Neural cell (in vitro differentiated cells): ENCODE data around the gene CEP85. TPM values are rescaled to one million over a fixed set of nuclear protein-coding genes. Genes with fewer than 3 reads are reported as not detected.
"Not testable (repeated sequence)": the region's sequence is repeated elsewhere in the genome, so short reads cannot be mapped to it uniquely, and the experiment has no call there.

Experiments
- H2AFZ ChIP-seq: fragments of 200-600, 300-800 bp; sonication (generic), shearing (Covaris generic); 2 replicates; pipeline ENCODE4 v1.6.0; 2014; ENCODE audit warnings: low read depth, mild to moderate bottlenecking, antibody characterized with exemption, low read length, moderate library complexity
- H3F3A ChIP-seq: fragments of 200-600 bp; shearing (Covaris generic); 2 replicates; pipeline ENCODE4 v1.6.1; 2016; ENCODE audit warnings: mild to moderate bottlenecking, moderate library complexity, mixed read lengths, antibody characterized with exemption, low read length; ENCODE audit not compliant: insufficient read depth, poor library complexity, severe bottlenecking
- H3K27ac ChIP-seq: fragments of 200-600, 300-800 bp; sonication (generic), shearing (Covaris generic); 2 replicates; pipeline ENCODE4 v1.5.1; 2014; ENCODE audit warnings: mild to moderate bottlenecking, low read length, moderate library complexity
- H3K27me3 ChIP-seq: fragments of 300-800, 200-600 bp; sonication (generic), shearing (Covaris generic); 2 replicates; pipeline ENCODE4 v1.6.0; 2014; ENCODE audit warnings: mild to moderate bottlenecking, low read depth, low read length, moderate library complexity; ENCODE audit not compliant: insufficient read depth
- H3K36me3 ChIP-seq: fragments of 300-800, 200-600 bp; sonication (generic), shearing (Covaris generic); 2 replicates; pipeline ENCODE4 v1.5.1; 2014; ENCODE audit warnings: mild to moderate bottlenecking, antibody characterized with exemption, low read length, moderate library complexity; ENCODE audit not compliant: insufficient read depth
- H3K4me2 ChIP-seq: fragments of 300-800, 200-600 bp; sonication (generic), shearing (Covaris generic); 2 replicates; pipeline ENCODE4 v1.6.0; 2014; ENCODE audit warnings: mild to moderate bottlenecking, low read length
- H3K4me3 ChIP-seq: fragments of 300-800, 200-600 bp; sonication (generic), shearing (Covaris generic); 2 replicates; pipeline ENCODE4 v1.5.1; 2014; ENCODE audit warnings: mild to moderate bottlenecking, low read length, moderate library complexity
- H3K79me2 ChIP-seq: fragments of 200-600 bp; shearing (Covaris generic); replicated peaks from 2 replicates; pipeline ENCODE4 v1.6.0; 2014; ENCODE audit warnings: mild to moderate bottlenecking, low read length, moderate library complexity; ENCODE audit not compliant: insufficient read depth
- H3K9ac ChIP-seq: fragments of 300-800, 200-600 bp; sonication (generic), shearing (Covaris generic); 2 replicates; pipeline ENCODE4 v1.6.1; 2016; ENCODE audit warnings: mild to moderate bottlenecking, low read length, mixed read lengths
- H3K9me2 ChIP-seq: fragments of 200-600 bp; shearing (Covaris generic); 2 replicates; pipeline ENCODE4 v1.6.1; 2016; ENCODE audit warnings: mild to moderate bottlenecking, low read length, mixed read lengths; ENCODE audit not compliant: insufficient read depth
- H3K9me3 ChIP-seq: fragments of 200-600, 300-800 bp; sonication (generic), shearing (Covaris generic); 2 replicates; pipeline ENCODE4 v1.6.1; 2016; ENCODE audit warnings: mild to moderate bottlenecking, mixed run types, low read length, moderate library complexity, mixed read lengths
- H4K20me1 ChIP-seq: fragments of 200-600 bp; shearing (Covaris generic); 2 replicates; pipeline ENCODE4 v1.6.1; 2016; ENCODE audit warnings: mild to moderate bottlenecking, mixed run types; ENCODE audit not compliant: insufficient read depth
- CTCF ChIP-seq: fragments of 450-650 bp; IDR thresholded peaks from 2 replicates; pipeline ENCODE4 v1.5.1; 2014; ENCODE audit warnings: antibody characterized with exemption, mild to moderate bottlenecking, moderate library complexity; ENCODE audit not compliant: poor library complexity, severe bottlenecking
- EP300 ChIP-seq: fragments of 450-650 bp; conservative IDR thresholded peaks from 2 replicates; pipeline ENCODE4 v1.6.1; 2014; ENCODE audit warnings: antibody characterized with exemption, mild to moderate bottlenecking, moderate library complexity; ENCODE audit not compliant: poor library complexity, severe bottlenecking
- EZH2 ChIP-seq: fragments of 200-600, 300-800 bp; shearing (Covaris generic), sonication (generic); IDR thresholded peaks from 2 replicates; pipeline ENCODE4 v1.6.1; 2014; ENCODE audit warnings: antibody characterized with exemption, low read length, borderline replicate concordance, mild to moderate bottlenecking; ENCODE audit not compliant: insufficient read depth, poor library complexity, severe bottlenecking
- MXI1 ChIP-seq: fragments of 450-650 bp; conservative IDR thresholded peaks from 2 replicates; pipeline ENCODE4 v1.6.1; 2014; ENCODE audit warnings: antibody characterized with exemption, mild to moderate bottlenecking; ENCODE audit not compliant: poor library complexity, severe bottlenecking
- POLR2AphosphoS5 ChIP-seq: IDR thresholded peaks from 2 replicates; pipeline ENCODE4 v1.6.1; 2012
- RAD21 ChIP-seq: fragments of 450-650 bp; conservative IDR thresholded peaks from 2 replicates; pipeline ENCODE4 v1.6.1; 2014; ENCODE audit warnings: antibody characterized with exemption, mild to moderate bottlenecking, moderate library complexity
- REST ChIP-seq: IDR thresholded peaks from 2 replicates; pipeline ENCODE4 v1.6.1; 2012; ENCODE audit warnings: borderline replicate concordance
- SMC3 ChIP-seq: fragments of 450-650 bp; conservative IDR thresholded peaks from 2 replicates; pipeline ENCODE4 v1.6.1; 2014; ENCODE audit warnings: antibody characterized with exemption, mild to moderate bottlenecking, moderate library complexity; ENCODE audit not compliant: poor library complexity
- TAF1 ChIP-seq: IDR thresholded peaks from 2 replicates; pipeline ENCODE4 v1.6.1; 2012; ENCODE audit warnings: low read depth
- polyA plus RNA-seq: library from polyadenylated mRNA; depleted of rRNA; stranded (reverse); fragments of >200 nt; gene quantifications from 2 replicates; pipeline ENCODE4 v1.2.3, GENCODE V29; 2014

The CEP85 gene
- polyA plus RNA-seq, 1 donor from 2014 or later, result 20.5 TPM

- no peak overlapping the region for H3K4me2 ChIP-seq
- no peak overlapping the region for H3K4me3 ChIP-seq
These were observed 73.4 kb downstream of the CEP85 start for GRCh38 chr1:26307363-26307781.

GRCh38 chr1:26307966-26308899 is 74.2 kb downstream of the CEP85 start:
- not testable (repeated sequence) for H2AFZ ChIP-seq, H4K20me1 ChIP-seq, H3K36me3 ChIP-seq, H3F3A ChIP-seq, H3K27ac ChIP-seq, H3K27me3 ChIP-seq, H3K9me3 ChIP-seq, H3K9me2 ChIP-seq, H3K4me3 ChIP-seq, H3K4me2 ChIP-seq, H3K9ac ChIP-seq
- H3K79me2 ChIP-seq, result peaks cover 12% of the 10 kb centered on the region

More at GRCh38 chr1:26307363-26307781, 73.4 kb downstream of the CEP85 start:
- Histone ChIP-seq H3K36me3 (no peaks in the 10 kb centered on the region), H3K9me3 (no peaks in the 10 kb centered on the region), H3F3A (no peaks in the 10 kb centered on the region), H3K27me3 (no peaks in the 10 kb centered on the region), H3K79me2 (peaks cover 12% of the 10 kb centered on the region), H3K9me2 (no peaks in the 10 kb centered on the region), H2AFZ (no peak overlapping the region), H3K27ac (no peak overlapping the region), H4K20me1 (no peaks in the 10 kb centered on the region), H3K9ac (no peak overlapping the region)
- TF ChIP-seq CTCF (no peak), SMC3 (no peak), MXI1 (no peak), POLR2AphosphoS5 (no peak), EP300 (no peak)

- Histone ChIP-seq H3K4me3 (no peak overlapping the region), H3K36me3 (no peaks in the 10 kb centered on the region), H3K9ac (no peak overlapping the region), H3K27ac (no peak overlapping the region), H2AFZ (no peak overlapping the region), H3K9me3 (no peaks in the 10 kb centered on the region), H3F3A (no peaks in the 10 kb centered on the region), H4K20me1 (no peaks in the 10 kb centered on the region), H3K9me2 (no peaks in the 10 kb centered on the region), H3K4me2 (no peak overlapping the region), H3K79me2 (no peaks in the 10 kb centered on the region), H3K27me3 (no peaks in the 10 kb centered on the region)
- TF ChIP-seq CTCF, result no peak
- no peak for TF ChIP-seq RAD21
- no peak for TF ChIP-seq TAF1
- TF ChIP-seq REST, result no peak
- TF ChIP-seq SMC3, result no peak
- TF ChIP-seq POLR2AphosphoS5, result no peak
- TF ChIP-seq MXI1, result no peak
- TF ChIP-seq EP300, result no peak
- TF ChIP-seq EZH2, result no peak
These were observed 80.5 kb downstream of the CEP85 start for GRCh38 chr1:26314501-26314900.
